Gastrocnemius medialis (tissue), 4 donors: ENCODE data around the gene BCR.

Experiments used
- CTCF ChIP-seq, 5 experiments: fragments of 450-650 bp in 3 of 5; fragments of 200-600 bp in 2 of 5; sonication (generic) in 2 of 5; IDR thresholded peaks in 4 of 5; conservative IDR thresholded peaks in 1 of 5; 1 replicate in 4 of 5; 2 replicates in 1 of 5; pipeline ENCODE4 v1.5.1; 2016 to 2019; ENCODE audit warnings: antibody characterized with exemption in 5 of 5, mild to moderate bottlenecking in 3 of 5, moderate library complexity in 3 of 5
- POLR2A ChIP-seq, 2 donors: fragments of 450-650 bp; IDR thresholded peaks; one replicate each; pipeline ENCODE4 v1.6.1; 2017; ENCODE audit warnings: antibody characterized with exemption in 2 of 2, mild to moderate bottlenecking in 2 of 2, moderate library complexity in 2 of 2

- TF ChIP-seq POLR2A (IDR thresholded peaks at IDR 0.05) (no peak), CTCF (IDR thresholded peaks at IDR 0.05 in 4 of 5, conservative IDR thresholded peaks at IDR 0.05 in 1 of 5) (no peak)
Observed at GRCh38 chr22:23225337-23225723, 45.0 kb downstream of the BCR start.
